GM18498 (cell line): ENCODE data around the gene ATG7.

Source experiments
- ATAC-seq: cut with Tn5 transposase; IDR thresholded peaks from one replicate; pipeline ENCODE4 v1.9.1; 2021; ENCODE audit warnings: mild to moderate bottlenecking, moderate library complexity; ENCODE audit not compliant: unreplicated experiment

Gene ATG7

DNA sequence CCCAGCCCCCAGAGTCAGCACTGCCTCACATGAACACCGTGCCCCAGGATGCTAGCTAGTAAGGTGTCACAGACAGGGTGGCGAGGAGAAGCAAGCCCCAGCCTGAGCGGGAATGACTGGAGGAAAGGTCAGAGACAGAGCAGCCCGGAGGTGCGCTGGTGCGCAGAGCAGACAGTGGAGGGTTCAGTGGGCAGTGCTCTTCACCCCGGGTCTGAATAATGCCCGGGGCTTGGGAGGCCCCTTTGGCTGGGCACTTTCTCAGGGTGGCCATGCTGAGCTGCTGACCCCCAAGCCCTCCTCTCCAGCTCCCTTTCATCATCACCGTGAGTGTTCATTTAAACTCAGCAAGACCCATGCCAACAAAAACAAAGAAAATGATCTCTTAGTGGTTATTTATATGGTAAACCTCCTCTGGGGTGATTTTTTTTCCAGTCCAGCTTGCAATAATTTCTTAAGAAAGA lies 260.8 kb downstream of the ATG7 start:
- ATAC-seq: no peak

DNA sequence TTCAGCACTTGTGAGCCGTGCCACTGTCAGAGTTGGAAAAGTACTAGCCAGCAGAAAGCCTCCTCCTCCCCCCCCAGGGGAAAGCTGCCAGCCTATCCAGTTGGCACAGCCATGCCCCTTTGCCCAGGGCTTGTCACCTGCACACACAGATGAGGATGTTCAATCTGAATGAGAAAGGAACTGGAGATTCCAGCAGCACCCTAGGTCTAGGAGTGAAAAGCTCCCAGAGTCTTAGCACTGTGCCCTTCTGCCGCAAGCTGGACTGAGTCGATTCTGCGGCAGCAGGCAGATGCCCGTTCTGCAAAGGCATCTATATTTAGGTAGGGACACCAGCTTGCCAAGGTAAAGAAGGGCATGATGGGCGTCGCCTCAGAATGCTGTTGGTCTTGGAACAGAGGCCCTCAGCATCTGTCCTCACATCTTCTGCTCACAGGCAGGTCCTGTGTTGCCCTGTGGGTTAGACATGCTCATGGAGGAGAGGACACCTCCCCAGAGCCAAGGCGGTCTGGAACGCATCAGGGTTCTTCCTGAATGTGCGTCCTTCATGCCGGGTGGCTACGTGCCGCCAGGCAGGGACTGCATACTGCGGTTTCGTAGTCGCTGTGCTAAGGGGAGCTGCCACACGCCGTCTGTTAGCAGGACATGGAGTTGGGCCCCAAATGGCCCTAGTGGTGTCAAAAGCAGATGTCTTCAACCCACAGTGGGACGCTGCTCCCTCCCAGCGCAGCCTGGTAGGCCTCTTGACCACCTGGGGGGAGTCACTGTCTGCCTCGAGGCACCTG lies 262.0 kb downstream of the ATG7 start:
- no peak for ATAC-seq

DNA sequence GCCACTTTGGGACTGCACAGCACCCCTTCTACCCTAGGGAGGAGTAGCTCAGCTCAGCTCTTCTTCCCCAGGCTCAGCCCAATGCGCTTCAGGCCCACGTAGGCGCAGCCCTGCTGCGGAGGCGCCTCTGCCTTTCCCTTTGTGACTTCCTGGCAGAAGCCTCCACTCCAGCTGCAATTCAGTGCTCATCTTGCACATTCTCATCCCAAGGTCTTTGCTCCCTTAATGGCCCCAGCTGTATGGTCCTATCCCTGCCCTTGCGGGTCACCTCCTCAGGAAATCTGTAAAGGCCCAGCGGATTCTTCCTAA lies 262.6 kb downstream of the ATG7 start:
- no peak for ATAC-seq

DNA sequence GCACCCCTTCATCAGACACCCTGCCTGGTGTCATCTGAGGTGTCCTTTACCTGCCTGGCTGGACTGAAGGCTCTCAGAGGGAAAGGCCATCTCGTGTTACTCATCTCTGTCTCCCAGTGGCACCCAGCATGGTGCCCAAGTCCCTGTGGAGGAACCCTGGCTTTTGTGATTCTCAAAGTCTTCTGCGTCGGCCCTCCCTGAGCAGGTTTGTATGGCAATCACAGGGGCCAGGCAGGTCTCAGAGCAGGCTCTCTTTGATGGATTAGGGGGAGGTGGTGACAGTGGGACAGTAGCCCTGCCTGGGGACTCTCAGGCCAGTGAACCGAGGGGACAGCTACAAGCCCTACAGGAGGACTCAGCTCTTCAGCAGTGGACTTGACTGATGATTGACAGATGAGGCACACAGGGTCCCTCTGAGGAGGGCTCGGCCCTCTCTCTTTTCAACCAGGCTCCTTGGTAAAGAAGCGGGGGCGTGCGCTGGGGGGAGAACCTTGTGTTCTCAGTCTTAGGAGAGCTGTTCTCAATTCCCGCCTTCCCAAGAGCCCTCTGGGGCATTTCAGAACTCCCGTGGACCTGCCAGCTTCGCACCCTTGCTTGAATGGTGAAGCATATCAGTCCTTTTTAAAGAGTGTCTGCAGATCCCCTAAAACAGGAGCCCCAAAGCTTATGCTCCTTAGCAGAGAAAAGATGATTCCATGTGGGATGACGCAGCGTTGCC lies 263.2 kb downstream of the ATG7 start:
- no peak for ATAC-seq

DNA sequence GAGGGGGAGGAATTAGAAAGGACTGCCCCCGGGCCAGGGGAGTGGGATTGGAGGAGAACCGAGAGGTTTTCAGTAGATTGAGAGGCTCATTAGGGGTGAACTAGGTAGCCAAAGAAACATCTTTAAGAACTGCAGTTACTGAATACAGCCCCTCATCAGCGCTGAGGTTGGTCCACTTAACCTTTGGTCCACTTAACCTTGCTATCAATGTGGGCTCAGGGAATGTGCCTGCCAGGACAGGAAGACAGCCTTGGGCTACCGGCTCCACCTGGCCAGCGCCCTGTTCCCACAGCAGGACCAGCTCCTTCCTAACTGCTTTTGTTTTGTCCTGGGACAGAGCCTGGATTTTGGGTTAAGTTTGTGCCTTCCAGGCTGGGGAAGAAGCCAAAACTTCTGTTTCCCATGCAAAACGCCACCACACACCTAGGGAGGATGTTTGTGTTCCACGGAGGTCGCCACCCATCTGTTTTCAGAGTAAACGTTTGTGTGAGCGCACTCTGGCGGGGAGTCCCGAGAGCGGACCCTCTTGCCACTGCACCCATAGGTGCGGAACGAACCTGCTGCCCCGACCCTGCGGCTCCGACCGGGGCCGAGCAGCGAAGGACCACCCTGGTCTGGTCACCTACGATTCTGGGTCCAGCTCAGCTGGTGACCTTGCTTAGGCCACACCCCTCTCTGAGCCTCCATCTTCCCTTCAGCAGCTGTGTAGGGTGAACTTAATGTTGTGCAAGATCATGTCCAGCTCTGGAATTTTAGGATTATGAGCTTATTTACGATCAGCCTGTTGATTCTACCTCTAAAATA lies 264.1 kb downstream of the ATG7 start:
- ATAC-seq: no peak

DNA sequence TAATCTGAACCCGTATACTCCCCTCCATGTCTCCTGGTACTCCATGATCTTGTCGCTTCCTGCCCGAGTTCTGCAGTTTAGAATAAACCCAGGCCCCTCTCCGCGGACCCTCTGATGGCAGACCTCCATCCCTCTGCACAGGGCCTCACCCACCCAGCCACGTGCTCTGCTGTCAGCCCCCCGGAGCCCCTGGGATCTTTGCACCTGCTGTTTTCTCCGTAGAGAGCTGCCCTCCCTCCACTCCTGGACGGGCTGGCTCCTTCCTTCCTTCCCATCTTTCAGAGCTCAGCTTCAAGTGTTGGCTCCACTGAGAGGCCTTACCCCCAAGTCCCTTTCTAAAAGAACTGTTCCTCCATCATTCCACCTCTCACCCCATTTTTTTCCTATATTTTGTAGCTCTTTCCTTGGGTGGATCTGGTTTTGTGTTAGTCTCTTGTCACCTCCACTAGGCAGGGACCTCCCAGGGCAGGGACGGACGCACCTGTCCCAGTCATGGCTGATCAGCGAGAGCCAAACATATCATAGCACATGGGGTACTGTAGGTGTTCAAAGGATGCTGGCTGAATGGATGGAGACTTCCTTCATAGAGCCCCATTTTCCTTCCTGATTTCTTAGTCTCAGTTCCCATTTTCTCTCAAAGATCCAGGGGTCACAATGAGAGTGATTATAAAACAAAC lies 264.9 kb downstream of the ATG7 start:
- ATAC-seq: no peak

DNA sequence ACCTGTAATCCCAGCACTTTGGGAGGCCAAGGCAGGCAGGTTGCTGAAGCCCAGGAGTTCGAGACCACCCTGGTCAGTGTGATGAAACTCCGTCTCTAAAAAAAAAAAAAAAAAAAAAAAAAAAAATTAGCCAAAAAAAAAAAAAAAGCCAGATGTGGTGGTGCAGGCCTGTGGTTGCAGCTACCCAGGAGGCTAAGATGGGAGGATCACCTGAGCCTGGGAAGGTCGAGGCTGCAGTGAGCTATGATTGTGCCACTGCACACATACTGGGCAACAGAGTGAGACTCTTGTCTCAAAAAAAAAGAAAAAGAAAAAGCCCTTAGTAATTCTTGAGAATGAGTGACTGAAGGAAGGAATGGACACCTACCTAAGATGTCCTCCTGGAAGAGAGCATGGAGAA lies 266.4 kb downstream of the ATG7 start:
- ATAC-seq: no peak

DNA sequence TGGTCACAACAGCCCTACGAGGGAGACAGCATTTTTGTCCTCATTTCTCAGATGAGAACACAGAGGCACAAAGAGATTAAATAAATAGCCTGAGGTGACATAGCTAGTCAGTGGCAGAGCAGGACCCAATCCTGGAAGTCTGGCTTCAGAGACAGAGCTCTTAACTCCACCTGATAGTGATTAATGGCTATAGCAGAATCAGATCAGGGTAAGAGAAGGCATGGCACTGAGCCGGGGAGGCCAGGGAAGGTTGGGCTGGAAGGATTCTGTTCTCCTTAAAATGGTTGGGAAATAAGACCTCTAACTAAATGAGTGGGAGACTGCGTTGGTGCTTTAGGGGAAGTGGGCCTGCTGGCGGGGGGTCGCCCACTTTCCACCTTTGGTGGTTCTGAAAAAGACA lies 267.0 kb downstream of the ATG7 start:
- ATAC-seq: no peak

DNA sequence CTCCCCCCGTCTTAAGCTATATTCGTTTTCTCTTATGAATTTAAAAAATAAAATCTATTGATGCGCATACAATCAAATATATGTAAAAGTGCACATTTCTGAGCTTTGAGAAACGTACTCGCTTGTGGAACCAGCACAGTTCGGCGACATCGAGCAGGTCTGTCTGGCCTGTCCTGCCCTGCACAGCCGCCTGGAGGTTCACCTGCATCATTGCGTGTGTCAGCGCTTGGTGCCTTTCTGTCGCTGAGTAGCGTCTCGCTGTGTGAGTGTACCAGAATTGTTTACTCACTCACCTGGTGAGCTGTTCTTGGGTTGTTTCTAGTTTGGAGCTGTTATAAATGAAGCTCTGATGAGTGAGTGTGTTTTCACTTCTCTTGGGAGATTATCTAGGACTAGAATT lies 267.5 kb downstream of the ATG7 start:
- ATAC-seq: no peak

DNA sequence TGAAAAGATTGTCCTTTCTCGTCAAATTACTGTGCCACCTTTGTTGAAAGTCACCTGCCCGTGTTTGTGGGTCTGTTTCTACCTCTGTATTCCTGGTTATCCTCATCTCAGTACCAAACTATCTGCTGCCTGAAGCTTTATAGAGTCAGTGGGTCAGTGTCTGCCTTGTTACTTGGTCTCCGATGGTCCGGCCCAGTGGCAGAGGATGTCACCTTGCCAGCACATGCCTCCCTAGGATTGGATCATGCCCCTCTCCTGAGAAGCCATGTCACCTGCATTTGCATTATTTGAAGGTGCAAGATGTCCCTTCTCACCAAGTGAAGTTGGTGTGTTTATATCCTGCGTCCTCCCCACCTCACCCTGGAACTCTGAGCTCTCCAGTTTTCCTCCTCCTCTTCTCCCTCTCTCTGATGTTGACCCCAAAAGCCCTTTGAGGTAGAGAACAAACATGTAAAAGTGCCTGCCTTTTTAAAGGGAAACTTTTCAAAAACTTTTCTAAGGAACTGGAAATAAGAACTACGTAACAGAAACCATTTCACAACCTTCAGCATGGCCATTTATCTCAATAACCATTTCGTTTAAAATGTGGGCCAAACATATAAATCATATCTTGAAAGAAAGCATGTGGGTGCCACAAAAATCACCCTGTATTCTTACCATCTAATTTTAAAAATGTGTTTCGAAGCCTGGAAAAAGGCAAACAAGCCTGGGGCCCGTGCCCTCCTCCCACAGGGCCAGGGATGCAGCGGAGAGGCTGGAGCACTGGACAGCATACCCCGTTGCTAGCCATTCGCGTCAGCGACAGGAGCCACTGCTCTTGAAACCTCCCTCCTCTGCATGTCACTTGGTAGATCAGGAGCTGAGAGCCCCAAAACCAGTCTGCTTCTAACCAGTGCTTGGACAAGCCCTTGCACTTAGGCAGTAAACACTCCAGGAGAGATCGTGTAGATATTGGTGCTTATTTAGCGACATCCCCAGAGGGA lies 269.4 kb downstream of the ATG7 start:
- no peak for ATAC-seq

DNA sequence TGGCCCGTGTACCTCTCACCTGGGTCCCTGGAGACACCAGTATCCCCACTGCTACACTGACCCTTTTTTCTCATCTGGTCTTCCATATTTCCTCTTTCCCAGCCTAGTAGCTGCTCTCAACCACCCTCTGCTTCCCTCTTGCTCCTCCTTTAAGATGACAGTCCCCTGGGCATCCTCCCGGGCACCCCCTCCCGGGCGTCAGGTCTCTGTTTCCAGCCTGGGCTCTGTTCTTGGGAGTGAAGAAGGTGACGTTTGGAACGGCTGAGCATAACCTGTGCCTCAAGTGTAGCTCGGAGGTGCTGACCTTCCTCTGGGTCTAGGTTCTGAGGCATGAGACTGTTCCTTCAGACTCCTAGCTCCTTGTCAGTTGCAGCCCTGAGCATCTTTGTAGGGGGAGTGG lies 270.4 kb downstream of the ATG7 start:
- ATAC-seq: no peak

DNA sequence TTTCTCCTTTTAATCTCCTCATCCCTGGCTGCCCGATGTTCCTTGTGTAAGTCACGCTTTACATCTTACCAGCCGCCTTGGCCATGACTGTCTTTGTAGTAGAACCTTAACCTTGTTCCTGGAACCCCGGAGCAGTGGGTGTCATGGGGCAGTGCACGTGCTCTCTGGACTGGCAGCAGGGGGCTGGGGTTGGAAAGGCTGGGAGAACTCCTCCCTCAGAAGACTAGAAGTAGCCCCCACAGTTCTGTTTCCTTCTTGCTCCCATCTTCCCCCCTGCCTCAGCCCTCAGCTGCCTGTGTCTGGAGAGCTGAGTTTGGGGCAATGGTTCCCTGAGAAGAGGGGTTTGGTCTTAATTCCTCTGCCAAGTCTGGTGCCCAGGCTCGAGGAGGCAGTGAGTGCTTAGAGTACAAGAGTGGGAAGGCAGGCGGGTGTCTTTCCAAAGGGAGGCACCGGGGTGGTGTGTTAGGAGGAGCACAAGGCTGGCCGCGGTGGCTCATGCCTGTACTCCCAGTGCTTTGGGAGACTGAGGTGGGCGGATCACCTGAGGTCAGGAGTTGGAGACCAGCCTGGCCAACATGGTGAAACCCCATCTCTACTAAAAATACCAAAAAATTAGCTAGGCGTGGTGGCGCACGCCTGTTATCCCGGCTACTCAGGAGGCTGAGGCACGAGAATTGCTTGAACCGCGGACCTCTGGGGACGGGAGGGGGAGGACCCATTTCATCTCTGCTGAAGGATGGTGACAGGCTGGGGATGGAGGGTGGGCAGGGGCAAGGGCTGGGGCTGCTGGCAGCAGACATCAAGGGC lies 271.1 kb downstream of the ATG7 start:
- no peak for ATAC-seq

DNA sequence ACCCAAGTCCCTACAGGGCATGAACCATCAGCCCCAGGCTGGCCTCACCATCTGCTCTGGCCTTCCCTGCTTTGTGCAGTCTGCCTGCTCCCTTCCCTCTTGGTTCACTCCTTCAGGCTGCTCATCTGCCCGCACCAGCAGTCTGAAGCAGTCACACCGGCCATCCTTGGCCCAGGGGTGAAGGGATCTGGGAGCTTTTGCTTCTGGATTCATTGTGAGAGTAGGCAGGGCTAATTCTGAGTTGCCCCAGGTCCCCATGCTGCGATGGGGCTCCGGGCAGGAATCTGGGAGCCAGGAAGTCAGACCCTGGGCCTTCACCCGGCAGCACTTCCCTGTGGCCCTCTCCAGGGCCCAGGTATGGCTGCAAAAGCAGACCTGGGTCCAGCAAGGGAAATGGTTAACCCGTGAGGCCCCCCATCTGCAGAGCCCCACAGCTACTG lies 271.8 kb downstream of the ATG7 start:
- ATAC-seq: no peak

DNA sequence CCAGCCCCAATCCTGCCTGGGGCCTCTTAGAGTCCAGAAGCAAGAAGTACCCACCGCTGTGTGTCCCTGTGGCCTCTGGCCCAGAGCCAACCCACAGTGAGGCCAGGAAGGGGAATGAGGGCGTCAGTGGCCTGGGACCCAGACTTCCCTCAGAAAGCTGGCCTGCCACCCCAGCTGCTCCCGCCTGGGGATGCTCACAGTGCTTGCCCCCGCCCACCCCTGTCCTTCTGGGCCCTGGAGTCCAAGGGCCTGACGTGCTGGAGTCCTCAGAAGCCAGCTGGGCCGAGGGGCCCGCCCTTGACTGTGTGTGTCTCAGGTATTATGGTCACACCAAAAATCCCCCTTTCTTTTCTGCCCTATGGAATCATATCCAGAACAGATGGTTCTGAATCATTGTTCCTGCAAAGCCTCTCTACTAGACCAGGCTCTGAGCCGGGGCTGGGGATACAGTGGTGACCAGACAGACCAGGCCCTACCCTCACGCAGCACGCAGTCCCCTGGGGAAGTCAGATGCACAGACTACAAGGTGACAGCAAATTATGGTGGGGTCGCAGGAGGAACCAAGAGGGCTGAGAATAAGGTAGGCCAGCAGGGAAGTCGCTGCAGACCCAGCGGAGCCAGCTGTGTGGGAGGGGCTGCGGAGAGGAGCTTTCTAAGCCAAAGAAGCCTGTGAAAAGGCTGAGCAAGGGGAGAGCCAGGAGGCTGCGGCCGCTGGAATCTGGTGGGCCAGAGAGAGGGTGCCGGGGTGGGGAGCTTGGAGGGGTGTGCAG lies 272.4 kb downstream of the ATG7 start:
- ATAC-seq: no peak

DNA sequence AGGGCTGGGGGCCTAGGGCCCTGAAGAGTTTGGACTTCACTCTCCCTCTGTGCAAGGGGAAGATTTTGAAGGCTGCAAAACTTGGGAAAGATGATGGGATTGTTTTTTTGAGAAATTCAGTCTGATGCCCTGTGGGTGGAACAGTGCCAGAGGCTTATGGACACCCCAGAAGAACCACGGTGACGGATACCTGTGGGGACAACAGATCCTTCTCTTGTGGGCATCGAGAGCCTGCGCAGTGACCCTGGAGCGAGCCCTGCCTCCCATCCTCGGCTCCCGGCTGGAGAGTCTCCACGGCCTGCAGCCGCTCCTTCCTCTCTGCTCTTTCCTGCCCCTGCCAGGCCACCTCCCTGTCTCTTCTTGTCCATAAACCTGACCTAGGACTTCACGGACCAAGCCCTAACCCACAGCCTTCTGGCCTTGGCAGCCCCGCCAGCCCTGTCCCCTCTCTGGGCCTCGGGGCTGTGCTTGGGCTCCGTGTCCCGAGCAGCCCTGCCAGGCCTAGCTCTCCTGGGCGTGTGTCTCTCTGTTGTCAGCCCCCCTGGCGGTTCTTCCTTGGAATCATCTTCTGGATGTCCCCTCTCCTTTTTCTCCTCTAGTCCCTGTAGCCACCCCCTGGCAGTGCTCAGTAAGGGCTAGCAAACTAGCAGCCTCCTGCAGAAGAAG lies 273.1 kb downstream of the ATG7 start:
- no peak for ATAC-seq

DNA sequence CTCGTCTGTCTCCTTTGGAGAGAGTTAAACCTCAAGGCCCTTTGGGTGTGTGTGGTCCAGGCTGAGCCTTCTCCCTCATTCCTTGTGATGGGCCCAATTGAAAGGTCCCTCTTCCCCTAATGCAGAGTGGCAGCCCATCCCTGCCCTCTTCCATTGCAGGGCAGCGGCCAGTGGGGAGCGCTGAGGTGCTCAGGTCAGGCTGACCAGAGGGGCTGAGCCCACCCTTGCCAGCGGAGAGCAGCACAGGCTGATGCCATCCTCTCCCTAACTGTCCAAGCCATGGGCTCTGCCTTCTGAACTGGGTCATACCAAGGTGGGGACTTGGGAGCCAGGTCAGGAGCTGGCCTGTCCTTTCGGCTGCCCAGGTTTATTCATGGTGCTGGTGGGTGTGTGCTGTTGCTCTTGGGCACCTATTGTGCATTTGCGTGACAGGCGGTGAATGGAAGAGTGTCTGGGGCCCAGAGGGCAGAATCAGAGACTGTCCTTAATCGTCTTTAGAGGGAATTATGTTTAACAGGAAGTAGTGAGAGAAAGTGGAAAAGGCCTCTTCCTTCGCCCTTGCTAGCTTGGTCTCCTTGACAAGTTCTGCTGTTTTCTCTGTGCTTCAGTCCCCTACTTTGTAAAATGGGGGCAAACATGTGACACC lies 274.6 kb downstream of the ATG7 start:
- no peak for ATAC-seq

DNA sequence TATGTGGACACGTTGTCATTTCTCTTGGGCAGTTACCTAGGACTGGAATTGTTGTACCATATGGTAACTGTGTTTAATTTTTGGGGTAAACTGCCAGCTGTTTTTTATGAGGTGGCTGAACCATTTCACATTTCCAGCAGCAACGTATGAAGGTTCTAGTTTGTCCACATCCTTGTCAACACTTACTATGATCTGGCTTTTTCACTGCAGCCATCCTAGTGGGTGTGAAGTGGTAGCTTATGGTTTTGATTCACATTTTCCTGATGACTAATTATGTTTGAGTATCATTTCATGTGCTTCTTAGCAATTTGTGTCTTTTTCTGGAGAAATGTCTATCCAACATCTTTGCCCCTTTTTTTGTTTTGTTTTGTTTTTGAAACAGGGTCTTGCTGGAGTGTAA lies 275.3 kb downstream of the ATG7 start:
- no peak for ATAC-seq
